ENCODE data around the gene OR10A2.
"Not testable (repeated sequence)": the region's sequence is repeated elsewhere in the genome, so short reads cannot be mapped to it uniquely, and the experiment has no call there.

Gene OR10A2

DNA sequence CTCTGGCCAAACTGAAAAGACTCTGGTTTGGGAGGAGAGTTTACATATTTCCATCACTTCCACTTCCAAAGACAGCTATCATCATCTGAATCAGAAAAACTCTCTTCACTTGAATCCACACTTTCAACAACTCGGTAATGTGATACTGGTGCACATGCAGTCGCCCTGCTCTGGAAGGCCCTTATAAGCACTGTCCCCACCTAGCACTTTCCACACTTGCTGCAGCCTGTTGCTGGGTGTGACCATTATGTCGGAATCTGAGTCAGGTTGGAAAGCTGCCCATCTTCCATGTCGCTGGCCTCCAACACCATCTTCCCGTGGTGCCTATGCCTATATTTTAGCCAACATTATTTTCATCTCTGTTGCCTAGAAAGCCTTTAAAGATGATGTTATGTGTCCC is 18.5 kb upstream of the OR10A2 start:
- Histone ChIP-seq H3K27ac (ENCODE audit: low read depth, low read length) (no peak overlapping the region), H3K9ac (ENCODE audit: low read length) (no peak overlapping the region), H3K36me3 (ENCODE audit: control insufficient read depth, insufficient read depth, low read length) (no peaks in the 10 kb centered on the region), H3K4me3 (ENCODE audit: low read depth, low read length) (no peak overlapping the region), H3K9me3 (ENCODE audit: control insufficient read depth, insufficient read depth, low read depth, low read length) (peaks cover 5% of the 10 kb centered on the region; the same call in 1 of the 2 replicates), H3K4me1 (ENCODE audit: control insufficient read depth, insufficient read depth, low read length) (peaks cover 12% of the 10 kb centered on the region), H3K27me3 (ENCODE audit: control insufficient read depth, insufficient read depth, low read length) (no peaks in the 10 kb centered on the region)

- Histone ChIP-seq H3K4me3 (ENCODE audit: low read depth, low read length) (no peak within 1 kb of the TSS), H3K9ac (ENCODE audit: low read length) (no peak within 1 kb of the TSS), H3K36me3 (ENCODE audit: control insufficient read depth, insufficient read depth, low read length) (no peaks in the 10 kb centered on the region), H3K9me3 (ENCODE audit: control insufficient read depth, insufficient read depth, low read depth, low read length) (peaks cover 5% of the 10 kb centered on the region; the same call in 1 of the 2 replicates), H3K4me1 (ENCODE audit: control insufficient read depth, insufficient read depth, low read length) (peaks cover 12% of the 10 kb centered on the region), H3K27me3 (ENCODE audit: control insufficient read depth, insufficient read depth, low read length) (no peaks in the 10 kb centered on the region), H3K27ac (ENCODE audit: low read depth, low read length) (no peak within 1 kb of the TSS)
Measured at GRCh38 chr11:6845383-6845782, 17.5 kb upstream of the OR10A2 start, which contains the start of gene OR10A5. Gene OR10A5 (plus strand): TSS chr11:6845683. CDS start chr11:6845683, 0 bp downstream.

GRCh38 chr11:6850526-6850925 is 12.3 kb upstream of the OR10A2 start:
- peaks cover 8% of the 10 kb centered on the region for H3K4me1 ChIP-seq (ENCODE audit: control insufficient read depth, insufficient read depth, low read length)
- H3K36me3 ChIP-seq (ENCODE audit: control insufficient read depth, insufficient read depth, low read length) = no peaks in the 10 kb centered on the region
- H3K9ac ChIP-seq (ENCODE audit: low read length) = no peak overlapping the region
- H3K4me3 ChIP-seq (ENCODE audit: low read depth, low read length) = no peak overlapping the region
- peaks cover 13% of the 10 kb centered on the region; the same call in 1 of the 2 replicates for H3K9me3 ChIP-seq (ENCODE audit: control insufficient read depth, insufficient read depth, low read depth, low read length)
- H3K27ac ChIP-seq (ENCODE audit: low read depth, low read length) = no peak overlapping the region
- H3K27me3 ChIP-seq (ENCODE audit: control insufficient read depth, insufficient read depth, low read length) = no peaks in the 10 kb centered on the region

DNA sequence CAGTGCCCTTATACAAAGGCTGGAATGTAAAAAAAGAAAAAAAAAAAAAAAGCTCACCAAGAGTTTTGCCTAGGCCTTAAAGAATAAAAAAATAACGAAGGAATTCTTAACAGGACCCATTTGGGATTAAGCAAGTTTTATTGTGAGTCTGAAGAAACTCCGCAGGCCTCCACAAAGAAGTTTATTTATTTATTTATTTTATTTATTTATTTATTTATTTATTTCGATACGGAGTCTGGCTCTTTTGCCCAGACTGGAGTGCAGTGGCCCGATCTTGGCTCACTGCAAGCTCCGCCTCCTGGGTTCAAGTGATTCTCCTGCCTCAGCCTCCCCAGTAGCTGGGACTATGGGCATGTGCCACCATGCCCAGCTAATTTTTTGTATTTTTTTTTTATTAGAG is 8.1 kb upstream of the OR10A2 start:
- not testable (repeated sequence) for H3K4me1 ChIP-seq (ENCODE audit: control insufficient read depth, insufficient read depth, low read length); H3K27ac ChIP-seq (ENCODE audit: low read depth, low read length); H3K36me3 ChIP-seq (ENCODE audit: control insufficient read depth, insufficient read depth, low read length); H3K9ac ChIP-seq (ENCODE audit: low read length); H3K27me3 ChIP-seq (ENCODE audit: control insufficient read depth, insufficient read depth, low read length); H3K4me3 ChIP-seq (ENCODE audit: low read depth, low read length)
- peaks cover 11% of the 10 kb centered on the region; the same call in 1 of the 2 replicates for H3K9me3 ChIP-seq (ENCODE audit: control insufficient read depth, insufficient read depth, low read depth, low read length)

- Histone ChIP-seq H3K4me3 (ENCODE audit: low read depth, low read length) (no peak overlapping the region), H3K4me1 (ENCODE audit: control insufficient read depth, insufficient read depth, low read length) (no peaks in the 10 kb centered on the region), H3K9me3 (ENCODE audit: control insufficient read depth, insufficient read depth, low read depth, low read length) (peaks cover 11% of the 10 kb centered on the region; the same call in 1 of the 2 replicates), H3K27ac (ENCODE audit: low read depth, low read length) (no peak overlapping the region), H3K9ac (ENCODE audit: low read length) (no peak overlapping the region), H3K36me3 (ENCODE audit: control insufficient read depth, insufficient read depth, low read length) (no peaks in the 10 kb centered on the region), H3K27me3 (ENCODE audit: control insufficient read depth, insufficient read depth, low read length) (no peaks in the 10 kb centered on the region)
Measured at GRCh38 chr11:6855971-6856541, 6.8 kb upstream of the OR10A2 start.

- Histone ChIP-seq H3K4me3 (ENCODE audit: low read depth, low read length) (no peak overlapping the region), H3K9me3 (ENCODE audit: control insufficient read depth, insufficient read depth, low read depth, low read length) (peaks cover 11% of the 10 kb centered on the region; the same call in 1 of the 2 replicates), H3K36me3 (ENCODE audit: control insufficient read depth, insufficient read depth, low read length) (no peaks in the 10 kb centered on the region), H3K4me1 (ENCODE audit: control insufficient read depth, insufficient read depth, low read length) (no peaks in the 10 kb centered on the region), H3K9ac (ENCODE audit: low read length) (no peak overlapping the region), H3K27ac (ENCODE audit: low read depth, low read length) (no peak overlapping the region), H3K27me3 (ENCODE audit: control insufficient read depth, insufficient read depth, low read length) (no peaks in the 10 kb centered on the region)
Measured at GRCh38 chr11:6856871-6857270, 6.0 kb upstream of the OR10A2 start.

- H3K36me3 ChIP-seq (ENCODE audit: control insufficient read depth, insufficient read depth, low read length) = no peaks in the 10 kb centered on the region
- H3K4me1 ChIP-seq (ENCODE audit: control insufficient read depth, insufficient read depth, low read length) = no peaks in the 10 kb centered on the region
- H3K27ac ChIP-seq (ENCODE audit: low read depth, low read length) = no peak overlapping the region
- no peaks in the 10 kb centered on the region for H3K9me3 ChIP-seq (ENCODE audit: control insufficient read depth, insufficient read depth, low read depth, low read length)
- H3K9ac ChIP-seq (ENCODE audit: low read length) = no peak overlapping the region
- H3K4me3 ChIP-seq (ENCODE audit: low read depth, low read length) = no peak overlapping the region
- H3K27me3 ChIP-seq (ENCODE audit: control insufficient read depth, insufficient read depth, low read length) = no peaks in the 10 kb centered on the region
Measured at GRCh38 chr11:6864438-6864837, 1.6 kb downstream of the OR10A2 start.

DNA sequence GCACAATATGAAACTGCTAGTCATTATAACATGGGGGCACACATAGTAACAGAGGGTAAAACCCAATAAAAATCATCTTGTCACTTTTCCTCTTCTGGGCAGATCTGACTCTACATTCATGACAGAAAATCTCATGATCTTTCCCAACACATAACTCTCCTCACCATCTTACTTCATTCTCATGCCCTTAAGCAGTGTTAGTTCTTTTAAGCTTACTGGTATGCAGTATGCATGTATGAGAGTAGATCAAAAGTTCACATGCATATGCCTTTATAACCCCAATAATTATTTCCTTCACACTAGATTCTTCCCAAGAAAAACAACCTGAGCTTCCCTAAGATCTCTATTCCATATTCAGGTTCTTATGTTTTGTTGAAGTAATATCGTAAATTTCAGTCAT is 8.4 kb downstream of the OR10A2 start:
- Histone ChIP-seq H3K27ac (ENCODE audit: low read depth, low read length) (no peak overlapping the region), H3K9me3 (ENCODE audit: control insufficient read depth, insufficient read depth, low read depth, low read length) (no peaks in the 10 kb centered on the region), H3K4me1 (ENCODE audit: control insufficient read depth, insufficient read depth, low read length) (no peaks in the 10 kb centered on the region), H3K36me3 (ENCODE audit: control insufficient read depth, insufficient read depth, low read length) (no peaks in the 10 kb centered on the region), H3K9ac (ENCODE audit: low read length) (no peak overlapping the region), H3K4me3 (ENCODE audit: low read depth, low read length) (no peak overlapping the region), H3K27me3 (ENCODE audit: control insufficient read depth, insufficient read depth, low read length) (no peaks in the 10 kb centered on the region)

- Histone ChIP-seq H3K27ac (ENCODE audit: low read depth, low read length) (no peak overlapping the region), H3K4me1 (ENCODE audit: control insufficient read depth, insufficient read depth, low read length) (no peaks in the 10 kb centered on the region), H3K27me3 (ENCODE audit: control insufficient read depth, insufficient read depth, low read length) (no peaks in the 10 kb centered on the region), H3K9me3 (ENCODE audit: control insufficient read depth, insufficient read depth, low read depth, low read length) (no peaks in the 10 kb centered on the region), H3K4me3 (ENCODE audit: low read depth, low read length) (no peak overlapping the region), H3K36me3 (ENCODE audit: control insufficient read depth, insufficient read depth, low read length) (no peaks in the 10 kb centered on the region), H3K9ac (ENCODE audit: low read length) (no peak overlapping the region)
Measured at GRCh38 chr11:6875761-6876160, 12.9 kb downstream of the OR10A2 start.

- no peaks in the 10 kb centered on the region for H3K9me3 ChIP-seq (ENCODE audit: control insufficient read depth, insufficient read depth, low read depth, low read length)
- no peaks in the 10 kb centered on the region for H3K27me3 ChIP-seq (ENCODE audit: control insufficient read depth, insufficient read depth, low read length)
- H3K4me1 ChIP-seq (ENCODE audit: control insufficient read depth, insufficient read depth, low read length) = no peaks in the 10 kb centered on the region
- H3K9ac ChIP-seq (ENCODE audit: low read length) = no peak within 1 kb of the TSS
- no peak within 1 kb of the TSS for H3K27ac ChIP-seq (ENCODE audit: low read depth, low read length)
- H3K36me3 ChIP-seq (ENCODE audit: control insufficient read depth, insufficient read depth, low read length) = no peaks in the 10 kb centered on the region
- H3K4me3 ChIP-seq (ENCODE audit: low read depth, low read length) = no peak within 1 kb of the TSS
Measured at GRCh38 chr11:6876325-6876724, 13.5 kb downstream of the OR10A2 start, which contains the start of gene OR10A4. Gene OR10A4 (plus strand): TSS chr11:6876625. CDS start chr11:6876648, 23 bp downstream.

- no peaks in the 10 kb centered on the region for H3K36me3 ChIP-seq (ENCODE audit: control insufficient read depth, insufficient read depth, low read length)
- H3K27ac ChIP-seq (ENCODE audit: low read depth, low read length) = no peak overlapping the region
- no peaks in the 10 kb centered on the region for H3K27me3 ChIP-seq (ENCODE audit: control insufficient read depth, insufficient read depth, low read length)
- no peak overlapping the region for H3K4me3 ChIP-seq (ENCODE audit: low read depth, low read length)
- no peak overlapping the region for H3K9ac ChIP-seq (ENCODE audit: low read length)
- no peaks in the 10 kb centered on the region for H3K4me1 ChIP-seq (ENCODE audit: control insufficient read depth, insufficient read depth, low read length)
- no peaks in the 10 kb centered on the region for H3K9me3 ChIP-seq (ENCODE audit: control insufficient read depth, insufficient read depth, low read depth, low read length)
Measured at GRCh38 chr11:6876914-6877313, 14.1 kb downstream of the OR10A2 start.

All from HUES6 (cell line).